Measurements from ENCODE around the gene MVB12B.

DNA sequence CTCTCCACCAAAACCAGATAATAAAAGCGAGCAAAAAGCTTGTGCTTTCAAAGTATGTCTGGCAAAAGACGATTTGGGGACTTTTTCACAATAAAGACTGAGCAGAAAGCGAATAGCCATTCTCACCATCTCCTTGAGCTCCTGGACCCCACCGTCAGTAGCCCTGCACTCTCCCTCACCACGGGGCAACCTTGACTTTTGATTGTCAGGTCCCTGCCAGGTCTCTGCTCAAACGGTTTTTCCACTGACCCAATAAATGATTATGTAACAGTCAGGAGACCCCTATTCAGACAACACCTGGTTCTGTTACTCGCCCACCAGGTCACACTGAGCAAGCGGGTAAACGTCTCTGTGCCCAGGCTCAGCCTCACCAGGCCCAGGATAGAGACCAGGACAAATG, 131.3 kb downstream of the MVB12B start:
- TF ChIP-seq POLR2A (IDR thresholded peaks at IDR 0.05) (no peak), CTCF (IDR thresholded peaks at IDR 0.05) (no peak)
